GM12878 (cell line): ENCODE measurements around the gene NARF. TPM values are rescaled to one million over a fixed set of nuclear protein-coding genes. Genes with fewer than 3 reads are reported as not detected.

Source experiments
- ATF3 ChIP-seq: IDR thresholded peaks from 2 replicates; pipeline ENCODE4 v1.6.1; 2011; ENCODE audit warnings: low read depth, mild to moderate bottlenecking, low read length, moderate library complexity, borderline replicate concordance; ENCODE audit errors: extremely low read depth
- BHLHE40 ChIP-seq, 2 experiments: fragments of 450-650 bp in 1 of 2; IDR thresholded peaks; 2 replicates each; pipeline ENCODE4 v1.6.1; 2011 to 2017; ENCODE audit warnings: low read depth in 2 of 2, borderline replicate concordance in 1 of 2, improper control_type of control experiment in 1 of 2, low read length in 1 of 2, mild to moderate bottlenecking in 1 of 2
- BRCA1 ChIP-seq: IDR thresholded peaks from 2 replicates; pipeline ENCODE4 v1.6.1; 2011; ENCODE audit warnings: low read depth, low read length, improper control_type of control experiment
- CBFB ChIP-seq: IDR thresholded peaks from 2 replicates; pipeline ENCODE4 v1.6.1; 2016; ENCODE audit warnings: antibody characterized with exemption, low read depth
- CEBPB ChIP-seq, 2 experiments: fragments of 150-350 bp in 1 of 2; IDR thresholded peaks; 2 replicates each; pipeline ENCODE4 v1.6.1; 2012 to 2014; ENCODE audit warnings: low read depth in 2 of 2, low read length in 2 of 2, borderline replicate concordance in 1 of 2, inconsistent platforms in 1 of 2
- CHD2 ChIP-seq: IDR thresholded peaks from 2 replicates; pipeline ENCODE4 v1.6.1; 2011; ENCODE audit warnings: low read depth, low read length, improper control_type of control experiment, borderline replicate concordance
- CHD4 ChIP-seq: fragments of 200-600 bp; sonication (generic); IDR thresholded peaks from 2 replicates; pipeline ENCODE4 v1.6.1; 2016; ENCODE audit warnings: mild to moderate bottlenecking
- EED ChIP-seq: sonication (generic); IDR thresholded peaks from 2 replicates; pipeline ENCODE4 v1.6.1; 2016; ENCODE audit warnings: antibody characterized with exemption, low read depth
- EP300 ChIP-seq, 2 experiments: fragments of 150-350 bp in 1 of 2; IDR thresholded peaks; 2 replicates each; pipeline ENCODE4 v1.6.1; 2011 to 2012; ENCODE audit warnings: low read depth in 2 of 2, low read length in 2 of 2, borderline replicate concordance in 1 of 2, improper control_type of control experiment in 1 of 2, inconsistent platforms in 1 of 2; ENCODE audit not compliant: control insufficient read depth in 1 of 2
- HSF1 ChIP-seq: fragments of 150-350 bp; IDR thresholded peaks from 2 replicates; pipeline ENCODE4 v1.6.1; 2014; ENCODE audit warnings: mild to moderate bottlenecking, low read depth, low read length
- IKZF1 ChIP-seq: fragments of 450-650 bp; conservative IDR thresholded peaks from 2 replicates; pipeline ENCODE4 v1.6.1; 2017; ENCODE audit warnings: antibody characterized with exemption, mild to moderate bottlenecking
- NR2F1 ChIP-seq: fragments of 450-650 bp; conservative IDR thresholded peaks from 2 replicates; pipeline ENCODE4 v1.6.1; 2017; ENCODE audit warnings: mild to moderate bottlenecking
- PBX3 ChIP-seq: IDR thresholded peaks from 2 replicates; pipeline ENCODE4 v1.6.1; 2011; ENCODE audit warnings: mild to moderate bottlenecking, low read depth, low read length, moderate library complexity; ENCODE audit not compliant: insufficient replicate concordance
- POLR2A ChIP-seq: IDR thresholded peaks from 2 replicates; pipeline ENCODE4 v1.6.1; 2011; ENCODE audit warnings: low read depth, mild to moderate bottlenecking, low read length
- POLR2AphosphoS5 ChIP-seq: IDR thresholded peaks from 2 replicates; pipeline ENCODE4 v1.6.1; 2011; ENCODE audit warnings: mild to moderate bottlenecking, low read length, inconsistent platforms
- RAD51 ChIP-seq: fragments of 450-650 bp; IDR thresholded peaks from 2 replicates; pipeline ENCODE4 v1.6.1; 2016; ENCODE audit warnings: moderate library complexity, mild to moderate bottlenecking, inconsistent platforms
- RELB ChIP-seq: fragments of 450-650 bp; IDR thresholded peaks from 2 replicates; pipeline ENCODE4 v1.6.1; 2017; ENCODE audit warnings: low read depth, mild to moderate bottlenecking, moderate library complexity
- RFX5 ChIP-seq: IDR thresholded peaks from 2 replicates; pipeline ENCODE4 v1.6.1; 2011; ENCODE audit warnings: low read depth, low read length, improper control_type of control experiment
- SIX5 ChIP-seq: IDR thresholded peaks from 2 replicates; pipeline ENCODE4 v1.6.1; 2011; ENCODE audit warnings: mild to moderate bottlenecking, low read depth, low read length, moderate library complexity; ENCODE audit not compliant: severe bottlenecking
- STAT1 ChIP-seq: fragments of 450-650 bp; conservative IDR thresholded peaks from 2 replicates; pipeline ENCODE4 v1.6.1; 2014; ENCODE audit warnings: antibody characterized with exemption, mild to moderate bottlenecking
- TARDBP ChIP-seq: IDR thresholded peaks from 2 replicates; pipeline ENCODE4 v1.6.1; 2016; ENCODE audit warnings: borderline replicate concordance
- USF2 ChIP-seq: IDR thresholded peaks from 2 replicates; pipeline ENCODE4 v1.6.1; 2011; ENCODE audit warnings: low read depth, low read length, improper control_type of control experiment, borderline replicate concordance
- WRNIP1 ChIP-seq: IDR thresholded peaks from 2 replicates; pipeline ENCODE4 v1.6.1; 2011; ENCODE audit warnings: low read depth, low read length, improper control_type of control experiment, borderline replicate concordance
- ZNF274 ChIP-seq: IDR thresholded peaks from one replicate; pipeline ENCODE4 v1.8.0; 2011; ENCODE audit not compliant: insufficient read length, insufficient read depth
- polyA plus RNA-seq, 11 experiments: library from polyadenylated mRNA; depleted of rRNA in 4 of 11; unstranded in 6 of 11; stranded (reverse) in 5 of 11; fragments of >200 nt; fragmentation: Nextera tagmentation in 4 of 11; fragmentation: Illumina TruSeq in 1 of 11; extraction: Ambion mirVana in 4 of 11; extraction: Trizol in 1 of 11; gene quantifications; 1 replicate in 1 of 11; 2 replicates in 10 of 11; pipeline versions ENCODE4 v1.2.1 to v1.2.3, GENCODE V29; 2011 to 2016; ENCODE audit warnings: inconsistent platforms in 2 of 11, missing spikeins in 2 of 11, low read depth in 1 of 11
- total RNA-seq, 4 experiments: library from RNA; depleted of rRNA in 3 of 4; stranded (reverse); fragments of >200 nt in 3 of 4; fragmentation: Illumina TruSeq in 1 of 4; extraction: Trizol in 1 of 4; gene quantifications; 2 replicates each; pipeline versions ENCODE4 v1.2.1 to v1.2.3, GENCODE V29; 2013 to 2021

Gene NARF
- total and polyA plus RNA-seq, 10 of the 15 experiments (the other 5 are each of a cell fraction or from before 2014, with no cell fraction given), result 16.7 to 126 (median 47.5) TPM

- TF ChIP-seq CEBPB (IDR thresholded peaks at IDR 0.05; ENCODE audit: borderline replicate concordance in 1 of 2, low read depth in 2 of 2, low read length in 2 of 2), result no peak
- no peak for TF ChIP-seq CHD4
- TF ChIP-seq USF2, result no peak
- TF ChIP-seq ZNF274, result no peak
- TF ChIP-seq STAT1, result peak; percentile 99
- peak; percentile 81 for TF ChIP-seq IKZF1
- peak; percentile 63 for TF ChIP-seq RAD51
- TF ChIP-seq EP300 (IDR thresholded peaks at IDR 0.05; ENCODE audit: borderline replicate concordance in 1 of 2, control insufficient read depth in 1 of 2, low read depth in 2 of 2, low read length in 2 of 2), result peak in 1 of 2 experiments; percentile 47; a peak in 1 of 4 replicates
- TF ChIP-seq CBFB, result peak; percentile 53; the same call in 1 of the 2 replicates
- no peak for TF ChIP-seq RELB
- no peak for TF ChIP-seq POLR2AphosphoS5
- no peak for TF ChIP-seq RFX5
- TF ChIP-seq SIX5, result no peak
- TF ChIP-seq ATF3, result no peak
- no peak for TF ChIP-seq CHD2
- TF ChIP-seq BHLHE40 (IDR thresholded peaks at IDR 0.05; ENCODE audit: borderline replicate concordance in 1 of 2, low read depth in 2 of 2, low read length in 1 of 2), result peak; percentile 33 to 83; a peak in 3 of 4 replicates
- TF ChIP-seq BRCA1, result no peak
- TF ChIP-seq HSF1, result no peak
- no peak for TF ChIP-seq POLR2A
- peak; percentile 98 for TF ChIP-seq TARDBP
- TF ChIP-seq PBX3, result no peak
- no peak for TF ChIP-seq WRNIP1
- peak; percentile 83 for TF ChIP-seq NR2F1
- peak; percentile 66 for TF ChIP-seq EED
Measured at GRCh38 chr17:82494236-82495055, 35.9 kb downstream of the NARF start (continued).
